SU-DHL-6 (cell line): ENCODE data around the gene SMIM10L1.

Experiments
- H2AFZ ChIP-seq: fragments of 200-600 bp; sonication (generic); 2 replicates; pipeline ENCODE4 v1.6.1; 2014; ENCODE audit warnings: low read depth, mild to moderate bottlenecking, moderate library complexity, mixed read lengths, antibody characterized with exemption, low read length; ENCODE audit not compliant: severe bottlenecking
- H3F3A ChIP-seq: fragments of 200-600 bp; shearing (Covaris generic); 2 replicates; pipeline ENCODE4 v1.6.0; 2016; ENCODE audit warnings: antibody characterized with exemption, mild to moderate bottlenecking; ENCODE audit not compliant: insufficient read depth
- H3K27ac ChIP-seq: fragments of 200-600 bp; sonication (generic); 2 replicates; pipeline ENCODE4 v1.5.1; 2016; ENCODE audit warnings: low read depth, mild to moderate bottlenecking, low read length, moderate library complexity, mixed read lengths
- H3K27me3 ChIP-seq: fragments of 200-600 bp; sonication (generic), shearing (Covaris generic); 2 replicates; pipeline ENCODE4 v1.6.0; 2014; ENCODE audit warnings: mild to moderate bottlenecking, low read length
- H3K36me3 ChIP-seq: fragments of 200-600 bp; sonication (generic); 2 replicates; pipeline ENCODE4 v1.6.1; 2014; ENCODE audit warnings: mild to moderate bottlenecking, low read length, mixed read lengths
- H3K4me2 ChIP-seq: fragments of 300-600, 200-600 bp; shearing (Covaris generic), sonication (generic); 2 replicates; pipeline ENCODE4 v1.6.0; 2014; ENCODE audit warnings: low read length, low read depth, mild to moderate bottlenecking; ENCODE audit not compliant: poor library complexity, severe bottlenecking
- H3K4me3 ChIP-seq: fragments of 200-600 bp; sonication (generic); 2 replicates; pipeline ENCODE4 v1.5.1; 2014; ENCODE audit warnings: antibody characterized with exemption, low read length, mild to moderate bottlenecking, mixed read lengths; ENCODE audit not compliant: insufficient read depth, poor library complexity, severe bottlenecking
- H3K79me2 ChIP-seq: fragments of 200-600 bp; sonication (generic); 2 replicates; pipeline ENCODE4 v1.6.1; 2014; ENCODE audit warnings: mild to moderate bottlenecking, low read length, moderate library complexity; ENCODE audit not compliant: insufficient read depth
- H3K9ac ChIP-seq: fragments of 200-600 bp; sonication (generic); 2 replicates; pipeline ENCODE4 v1.7.0; 2014; ENCODE audit warnings: mild to moderate bottlenecking, low read length
- H3K9me2 ChIP-seq: fragments of 200-600 bp; sonication (generic); replicated peaks from 2 replicates; pipeline ENCODE4 v1.6.1; 2014; ENCODE audit warnings: low read length; ENCODE audit not compliant: insufficient read depth
- H3K9me3 ChIP-seq: fragments of 200-600 bp; sonication (generic); 2 replicates; pipeline ENCODE4 v1.6.1; 2014; ENCODE audit warnings: low read length, mixed read lengths; ENCODE audit not compliant: insufficient read depth
- H4K20me1 ChIP-seq: fragments of 200-600 bp; sonication (generic); 2 replicates; pipeline ENCODE4 v1.6.1; 2014; ENCODE audit warnings: low read depth, mild to moderate bottlenecking, antibody characterized with exemption, low read length, moderate library complexity, mixed read lengths
- EZH2phosphoT487 ChIP-seq: fragments of 200-600 bp; sonication (generic), shearing (Covaris generic); conservative IDR thresholded peaks from 2 replicates; pipeline ENCODE4 v1.6.1; 2018; ENCODE audit warnings: mild to moderate bottlenecking, antibody characterized with exemption, low read length, moderate library complexity, mixed read lengths
- TF ChIP-seq, protein P1 (sequence below): fragments of 200-600 bp; sonication (generic); IDR thresholded peaks from one replicate; pipeline ENCODE4 v1.5.1; 2017; ENCODE audit warnings: antibody characterized with exemption, mild to moderate bottlenecking, low read length, moderate library complexity; ENCODE audit not compliant: insufficient read depth, poor library complexity, severe bottlenecking

The SMIM10L1 gene

DNA sequence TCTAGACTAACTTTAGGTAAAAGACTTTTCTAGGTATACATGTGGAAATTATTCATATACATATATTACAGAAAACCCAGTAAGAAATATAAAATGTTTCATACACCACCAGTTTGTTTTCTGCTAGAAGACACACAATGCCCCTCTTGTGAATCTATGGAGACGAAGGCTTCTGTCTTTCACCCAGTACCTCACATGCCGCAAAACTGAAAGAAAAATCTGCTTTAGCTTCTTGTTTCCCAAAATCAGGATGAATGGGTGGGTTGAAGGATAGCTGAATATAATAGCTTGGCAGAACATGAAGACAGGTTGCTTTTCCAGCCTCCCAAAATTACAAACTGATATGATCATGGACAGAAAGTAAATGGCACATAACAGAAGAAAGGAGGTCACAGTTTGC, 37.8 kb upstream of the SMIM10L1 start:
- Histone ChIP-seq H3K9me2 (no peaks in the 10 kb centered on the region), H4K20me1 (no peaks in the 10 kb centered on the region), H2AFZ (no peak overlapping the region), H3K79me2 (0 out of 2 replicates have a peak, but pooled peaks cover 5% of the 10 kb centered on the region), H3K9me3 (no peaks in the 10 kb centered on the region), H3K27ac (no peak overlapping the region), H3K4me2 (no peak overlapping the region), H3K9ac (no peak overlapping the region), H3K36me3 (no peaks in the 10 kb centered on the region), H3K27me3 (no peaks in the 10 kb centered on the region), H3F3A (no peaks in the 10 kb centered on the region), H3K4me3 (no peak overlapping the region)
- no peak for TF ChIP-seq EZH2phosphoT487
- TF ChIP-seq, protein P1, sequence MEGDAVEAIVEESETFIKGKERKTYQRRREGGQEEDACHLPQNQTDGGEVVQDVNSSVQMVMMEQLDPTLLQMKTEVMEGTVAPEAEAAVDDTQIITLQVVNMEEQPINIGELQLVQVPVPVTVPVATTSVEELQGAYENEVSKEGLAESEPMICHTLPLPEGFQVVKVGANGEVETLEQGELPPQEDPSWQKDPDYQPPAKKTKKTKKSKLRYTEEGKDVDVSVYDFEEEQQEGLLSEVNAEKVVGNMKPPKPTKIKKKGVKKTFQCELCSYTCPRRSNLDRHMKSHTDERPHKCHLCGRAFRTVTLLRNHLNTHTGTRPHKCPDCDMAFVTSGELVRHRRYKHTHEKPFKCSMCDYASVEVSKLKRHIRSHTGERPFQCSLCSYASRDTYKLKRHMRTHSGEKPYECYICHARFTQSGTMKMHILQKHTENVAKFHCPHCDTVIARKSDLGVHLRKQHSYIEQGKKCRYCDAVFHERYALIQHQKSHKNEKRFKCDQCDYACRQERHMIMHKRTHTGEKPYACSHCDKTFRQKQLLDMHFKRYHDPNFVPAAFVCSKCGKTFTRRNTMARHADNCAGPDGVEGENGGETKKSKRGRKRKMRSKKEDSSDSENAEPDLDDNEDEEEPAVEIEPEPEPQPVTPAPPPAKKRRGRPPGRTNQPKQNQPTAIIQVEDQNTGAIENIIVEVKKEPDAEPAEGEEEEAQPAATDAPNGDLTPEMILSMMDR = no peak

DNA sequence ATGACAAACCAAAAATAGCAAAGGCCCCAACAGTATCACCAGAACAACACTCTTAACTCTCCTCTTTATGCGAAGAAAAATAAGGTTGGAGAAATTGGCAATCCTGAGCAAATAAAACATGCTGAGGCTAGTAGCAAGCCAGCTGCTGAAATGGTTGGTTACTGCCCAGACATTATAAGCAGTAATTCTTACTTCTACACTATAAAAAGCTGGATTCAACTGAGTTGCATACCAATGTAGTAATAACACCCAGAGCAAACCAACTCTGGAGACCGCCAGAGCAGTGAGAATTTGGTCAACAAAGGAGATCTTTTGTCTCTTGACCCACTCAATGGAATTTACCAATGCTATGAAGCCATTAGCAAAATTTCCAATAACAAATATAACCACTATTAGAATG, 37.2 kb upstream of the SMIM10L1 start:
- no peak overlapping the region for H2AFZ ChIP-seq
- H3K9ac ChIP-seq = no peak overlapping the region
- TF ChIP-seq, protein P1 = no peak
- TF ChIP-seq EZH2phosphoT487 = no peak
- no peaks in the 10 kb centered on the region for H3K36me3 ChIP-seq
- H4K20me1 ChIP-seq = no peaks in the 10 kb centered on the region
- H3K27me3 ChIP-seq = no peaks in the 10 kb centered on the region
- no peaks in the 10 kb centered on the region for H3K9me3 ChIP-seq
- no peak overlapping the region for H3K27ac ChIP-seq
- no peaks in the 10 kb centered on the region for H3K9me2 ChIP-seq
- no peak overlapping the region for H3K4me3 ChIP-seq
- no peaks in the 10 kb centered on the region for H3F3A ChIP-seq
- 0 out of 2 replicates have a peak, but pooled peaks cover 5% of the 10 kb centered on the region for H3K79me2 ChIP-seq
- H3K4me2 ChIP-seq = no peak overlapping the region

DNA sequence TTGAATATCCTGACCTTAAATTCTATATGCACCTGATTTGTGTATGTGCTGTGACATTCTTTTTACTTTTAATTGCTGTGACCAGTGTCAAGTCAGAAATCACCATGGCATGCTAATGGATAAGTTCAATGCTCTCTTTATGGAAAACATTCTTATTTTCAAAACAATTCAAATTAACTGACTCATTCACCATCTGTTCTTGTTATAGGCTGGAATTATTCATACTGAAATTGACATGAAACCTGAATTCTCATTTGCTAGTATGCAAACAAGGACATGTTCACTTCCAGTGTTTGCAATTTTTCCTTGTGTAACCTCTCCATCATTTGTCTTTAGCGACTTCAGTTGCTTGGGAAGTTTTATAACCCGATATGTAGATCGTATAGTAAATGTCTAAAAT, 36.7 kb upstream of the SMIM10L1 start, which contains the start of gene TAS2R30:
Gene TAS2R30, minus strand, starts transcription at position 340 of the 400 bp plus-strand sequence. CDS start 400 bp downstream, outside the sequence.
- H3K9me2 ChIP-seq = no peaks in the 10 kb centered on the region
- H4K20me1 ChIP-seq = no peaks in the 10 kb centered on the region
- no peaks in the 10 kb centered on the region for H3K9me3 ChIP-seq
- no peaks in the 10 kb centered on the region for H3K36me3 ChIP-seq
- no peak within 1 kb of the TSS for H3K9ac ChIP-seq
- no peak within 1 kb of the TSS for H3K27ac ChIP-seq
- 0 out of 2 replicates have a peak, but pooled peaks cover 5% of the 10 kb centered on the region for H3K79me2 ChIP-seq
- no peak within 1 kb of the TSS for H2AFZ ChIP-seq
- H3K4me3 ChIP-seq = no peak within 1 kb of the TSS
- no peak within 1 kb of the TSS for H3K4me2 ChIP-seq
- TF ChIP-seq, protein P1 = no peak
- no peak for TF ChIP-seq EZH2phosphoT487
- no peaks in the 10 kb centered on the region for H3K27me3 ChIP-seq
- no peaks in the 10 kb centered on the region for H3F3A ChIP-seq

DNA sequence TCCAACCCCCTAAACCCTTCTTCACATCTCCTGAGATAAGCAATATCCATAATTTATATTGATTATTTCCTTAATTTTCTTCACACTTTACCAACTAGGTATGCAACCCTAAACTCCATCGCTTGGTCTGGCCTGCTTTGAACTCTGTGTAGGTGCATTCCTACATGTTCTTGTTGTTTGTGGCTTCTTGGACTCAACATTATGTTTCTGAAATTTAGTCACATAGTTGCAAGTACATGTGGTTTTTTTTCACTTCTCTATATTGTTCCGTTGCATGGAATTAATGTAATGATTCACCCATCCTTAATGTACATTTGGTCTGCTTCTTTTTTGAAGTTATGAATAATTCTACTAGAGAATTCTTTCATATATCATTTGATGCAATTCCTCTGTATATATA, 34.9 kb upstream of the SMIM10L1 start:
- H3K27ac ChIP-seq = no peak overlapping the region
- no peaks in the 10 kb centered on the region for H3K27me3 ChIP-seq
- H3F3A ChIP-seq = no peaks in the 10 kb centered on the region
- no peak overlapping the region for H3K9ac ChIP-seq
- no peaks in the 10 kb centered on the region for H3K9me3 ChIP-seq
- H4K20me1 ChIP-seq = no peaks in the 10 kb centered on the region
- TF ChIP-seq EZH2phosphoT487 = no peak
- TF ChIP-seq, protein P1 = no peak
- H3K4me3 ChIP-seq = no peak overlapping the region
- no peak overlapping the region for H2AFZ ChIP-seq
- H3K4me2 ChIP-seq = no peak overlapping the region
- H3K9me2 ChIP-seq = no peaks in the 10 kb centered on the region
- H3K79me2 ChIP-seq = peaks cover 6% of the 10 kb centered on the region; the same call in 1 of the 2 replicates
- H3K36me3 ChIP-seq = no peaks in the 10 kb centered on the region
